ENCODE measurements around the gene NOTCH1. TPM values are rescaled to one million over a fixed set of nuclear protein-coding genes. Genes with fewer than 3 reads are reported as not detected.

The NOTCH1 gene
- total RNA-seq, 1 experiment from 2014 or later, result 39.2 TPM

DNA sequence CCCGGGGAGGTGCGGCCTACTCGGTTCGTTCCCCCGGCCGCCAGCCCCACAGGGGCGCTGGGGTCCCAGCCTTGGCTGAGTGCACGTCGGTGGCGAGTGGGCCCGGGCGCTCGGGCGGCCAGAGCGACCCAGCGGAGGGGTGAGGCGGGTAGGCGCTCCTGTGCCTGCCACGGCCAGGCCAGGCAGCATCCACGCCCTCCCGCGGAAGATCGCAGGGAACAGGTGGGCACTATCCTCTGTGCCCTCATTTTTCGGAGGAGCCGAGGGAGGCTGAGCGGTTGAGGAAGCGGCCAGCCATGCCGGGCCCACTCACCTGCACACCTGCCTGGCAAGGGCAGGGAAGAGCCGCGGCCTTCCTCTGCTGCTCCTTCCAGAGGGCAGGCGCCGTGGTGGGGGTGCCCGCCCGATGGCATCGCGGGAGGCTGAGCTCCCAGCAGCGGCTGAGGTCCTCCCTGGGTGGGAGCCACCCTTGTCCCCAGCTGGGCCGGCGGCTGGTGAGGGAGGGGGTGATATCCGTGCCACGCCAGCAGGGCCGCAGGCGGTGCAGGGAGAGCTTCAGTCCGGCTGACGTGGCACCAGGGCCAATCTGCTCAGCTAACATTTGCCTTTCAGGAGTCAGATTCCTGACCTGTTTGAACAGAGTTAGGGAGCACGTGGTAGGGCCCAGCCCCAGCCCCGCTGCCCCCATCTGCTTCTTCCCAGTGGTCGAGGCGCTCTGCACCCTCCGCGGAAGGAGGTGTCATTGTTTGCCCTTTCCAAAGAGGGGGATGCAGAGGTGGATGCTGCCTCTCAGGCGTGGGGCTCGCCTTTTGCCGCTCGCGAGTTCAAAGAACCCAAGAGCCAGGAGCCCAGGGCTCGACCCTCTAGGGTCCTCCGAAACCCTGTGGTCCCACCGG is 61.4 kb downstream of the NOTCH1 start:
- BruUV-seq (replicated peaks), result no TSS peak
- 0 out of 2 replicates have a peak, but pooled peaks cover 3% of the 10 kb centered on the region for H3K36me3 ChIP-seq (ENCODE audit: low read depth)
- intact Hi-C loops (cut with micrococcal nuclease; ENCODE audit: unreplicated experiment), result loop anchor here (2.0 to 10.0 kb wide), 4 partner anchors 140 to 367 kb away; partner anchors contain the start of genes CCDC183, TMEM141 and TMEM250
- peaks cover 46% of the 10 kb centered on the region for H3K79me2 ChIP-seq (ENCODE audit: low read depth)
- peak overlapping the region; percentile 87 for H2AFZ ChIP-seq
- H3K9me3 ChIP-seq (ENCODE audit: insufficient read depth, low read depth), result no peaks in the 10 kb centered on the region
- peak overlapping the region; percentile 96 for H3K4me3 ChIP-seq
- peak overlapping the region; percentile 91 for H3K4me2 ChIP-seq
- peak; percentile 72 to 73 for DNase-seq
- peaks cover 38% of the 10 kb centered on the region for H4K20me1 ChIP-seq (ENCODE audit: insufficient read depth)
- no peaks in the 10 kb centered on the region for H3K9me2 ChIP-seq (ENCODE audit: insufficient read depth)
- ChIA-PET CTCF (interaction anchor here (0.6 to 3.1 kb wide), 9 partner anchors 59 to 203 kb away, joined by 3 to 19 read pairs (median 4); partner anchors contain the start of gene AGPAT2), POLR2A (ENCODE audit: unreplicated experiment) (interaction anchor here (0.6 to 1.0 kb wide), 8 partner anchors 55 to 768 kb away, joined by 3 to 8 read pairs (median 4); partner anchors contain the start of gene DNLZ)
- H3F3A ChIP-seq (ENCODE audit: insufficient read depth, low read depth), result peaks cover 19% of the 10 kb centered on the region; the same call in 1 of the 2 replicates
- no peaks in the 10 kb centered on the region for H3K27me3 ChIP-seq (ENCODE audit: insufficient read depth, low read depth)
- TF ChIP-seq EZH2 (IDR thresholded peaks at IDR 0.05; ENCODE audit: low read depth), result no peak
- TF ChIP-seq, protein P1, sequence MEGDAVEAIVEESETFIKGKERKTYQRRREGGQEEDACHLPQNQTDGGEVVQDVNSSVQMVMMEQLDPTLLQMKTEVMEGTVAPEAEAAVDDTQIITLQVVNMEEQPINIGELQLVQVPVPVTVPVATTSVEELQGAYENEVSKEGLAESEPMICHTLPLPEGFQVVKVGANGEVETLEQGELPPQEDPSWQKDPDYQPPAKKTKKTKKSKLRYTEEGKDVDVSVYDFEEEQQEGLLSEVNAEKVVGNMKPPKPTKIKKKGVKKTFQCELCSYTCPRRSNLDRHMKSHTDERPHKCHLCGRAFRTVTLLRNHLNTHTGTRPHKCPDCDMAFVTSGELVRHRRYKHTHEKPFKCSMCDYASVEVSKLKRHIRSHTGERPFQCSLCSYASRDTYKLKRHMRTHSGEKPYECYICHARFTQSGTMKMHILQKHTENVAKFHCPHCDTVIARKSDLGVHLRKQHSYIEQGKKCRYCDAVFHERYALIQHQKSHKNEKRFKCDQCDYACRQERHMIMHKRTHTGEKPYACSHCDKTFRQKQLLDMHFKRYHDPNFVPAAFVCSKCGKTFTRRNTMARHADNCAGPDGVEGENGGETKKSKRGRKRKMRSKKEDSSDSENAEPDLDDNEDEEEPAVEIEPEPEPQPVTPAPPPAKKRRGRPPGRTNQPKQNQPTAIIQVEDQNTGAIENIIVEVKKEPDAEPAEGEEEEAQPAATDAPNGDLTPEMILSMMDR (conservative IDR thresholded peaks at IDR 0.05), result no peak
- peak overlapping the region; percentile 97 for H3K27ac ChIP-seq
- peaks cover 15% of the 10 kb centered on the region for H3K4me1 ChIP-seq (replicated peaks; ENCODE audit: insufficient read depth)

DNA sequence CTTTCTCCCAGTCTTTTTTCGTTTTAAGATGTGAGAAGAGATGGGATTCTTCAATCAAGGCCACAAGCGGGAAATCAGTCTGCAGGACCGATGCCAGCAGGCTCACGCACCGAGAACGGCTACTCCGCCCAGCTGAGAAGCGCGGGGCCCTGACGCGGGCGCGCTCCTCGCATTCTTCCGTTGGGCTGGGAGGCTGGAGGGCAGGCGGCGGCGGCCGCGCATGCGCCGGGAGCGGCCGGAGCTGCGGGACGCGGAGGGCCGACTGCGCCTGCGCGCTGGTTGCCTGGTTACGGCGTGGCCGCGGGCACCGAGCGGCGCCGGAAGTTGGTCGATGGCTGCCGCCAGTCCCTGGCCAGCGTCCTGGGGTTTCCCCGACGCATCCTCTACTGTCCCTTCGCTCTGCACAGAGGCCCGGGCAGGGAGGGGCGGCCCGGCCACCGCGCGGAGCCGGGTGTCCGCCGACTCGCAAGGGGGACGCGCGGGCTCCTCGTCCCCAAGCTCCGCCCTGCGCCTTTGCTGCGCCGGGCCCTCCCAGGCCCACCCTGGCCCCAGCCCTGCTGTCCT is 62.2 kb downstream of the NOTCH1 start:
- intact Hi-C loops (cut with micrococcal nuclease; ENCODE audit: unreplicated experiment), result loop anchor here (2.0 to 10.0 kb wide), 4 partner anchors 139 to 366 kb away; partner anchors contain the start of genes CCDC183, TMEM141 and TMEM250
- Histone ChIP-seq H3F3A (ENCODE audit: insufficient read depth, low read depth) (peaks cover 19% of the 10 kb centered on the region; the same call in 1 of the 2 replicates), H3K9me2 (ENCODE audit: insufficient read depth) (no peaks in the 10 kb centered on the region), H3K36me3 (ENCODE audit: low read depth) (0 out of 2 replicates have a peak, but pooled peaks cover 3% of the 10 kb centered on the region), H3K9me3 (ENCODE audit: insufficient read depth, low read depth) (no peaks in the 10 kb centered on the region), H3K27ac (peak overlapping the region; percentile 97), H4K20me1 (ENCODE audit: insufficient read depth) (peaks cover 45% of the 10 kb centered on the region), H3K4me1 (replicated peaks; ENCODE audit: insufficient read depth) (peaks cover 15% of the 10 kb centered on the region), H3K4me2 (peak overlapping the region; percentile 91), H3K27me3 (ENCODE audit: insufficient read depth, low read depth) (no peaks in the 10 kb centered on the region), H3K79me2 (ENCODE audit: low read depth) (peaks cover 53% of the 10 kb centered on the region), H3K4me3 (peak overlapping the region; percentile 96), H2AFZ (peak overlapping the region; percentile 87)
- ChIA-PET POLR2A (ENCODE audit: unreplicated experiment) (interaction anchor here (0.6 to 1.0 kb wide), 6 partner anchors 85 to 768 kb away, joined by 3 to 8 read pairs (median 5); partner anchors contain the start of gene DNLZ), CTCF (interaction anchor here (0.6 to 3.1 kb wide), 7 partner anchors 60 to 203 kb away, joined by 3 to 19 read pairs (median 4); partner anchors contain the start of gene AGPAT2)
- TF ChIP-seq, protein P1 (conservative IDR thresholded peaks at IDR 0.05), result 0 out of 2 replicates have a peak, but pooled peaks have one; percentile 9
- TF ChIP-seq EZH2 (IDR thresholded peaks at IDR 0.05; ENCODE audit: low read depth), result no peak
- DNase-seq, result peak; percentile 76 to 98
- TSS peak; percentile 53 for BruUV-seq (replicated peaks)
